IPS-18c (cell line): Measurements from ENCODE around the gene TCERG1L.

Experiments used
- H3K4me3 ChIP-seq: 2 replicates; pipeline ENCODE4 v1.7.0; 2013; ENCODE audit warnings: low read depth, mild to moderate bottlenecking, low read length, moderate library complexity; ENCODE audit not compliant: insufficient read depth
- H3K9me3 ChIP-seq: one replicate; pipeline ENCODE4 v1.6.1; 2013; ENCODE audit warnings: mild to moderate bottlenecking, low read length, moderate library complexity; ENCODE audit not compliant: control insufficient read depth, insufficient read depth

The TCERG1L gene

DNA sequence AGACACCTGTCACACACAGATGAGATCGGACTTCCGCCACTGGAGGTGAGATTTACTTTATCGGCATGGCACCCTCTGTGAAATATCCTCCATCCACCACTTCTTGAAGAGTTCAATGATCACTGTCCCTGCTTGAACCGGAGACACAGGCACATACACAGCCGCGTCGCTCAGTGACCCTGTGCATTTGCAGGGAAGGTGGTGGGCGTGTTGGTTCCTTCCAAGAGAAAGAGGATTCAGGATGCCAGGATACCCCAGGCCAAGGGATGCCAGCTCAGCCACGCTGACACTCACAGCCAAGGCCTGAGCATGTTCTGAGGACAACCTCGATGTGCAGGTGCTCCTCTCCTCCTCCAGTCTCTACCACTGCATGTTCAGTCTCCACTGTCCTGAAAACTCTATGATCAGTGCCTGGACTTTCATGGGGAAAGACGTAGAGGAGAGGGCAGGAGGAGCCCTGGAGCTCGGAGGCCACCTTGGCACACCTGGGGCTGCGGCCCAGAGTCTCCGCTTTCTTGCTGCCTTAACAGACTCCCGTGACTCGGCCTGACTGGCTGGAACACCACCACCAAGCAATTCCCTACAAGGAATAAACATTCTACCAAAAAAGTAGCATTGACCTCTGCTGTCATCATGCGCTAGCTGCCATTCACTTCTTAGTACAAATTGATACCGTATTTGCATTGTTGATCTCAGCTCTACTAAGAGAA lies 115.2 kb downstream of the TCERG1L start:
- Histone ChIP-seq H3K4me3 (no peak overlapping the region), H3K9me3 (peaks cover 7% of the 10 kb centered on the region)

DNA sequence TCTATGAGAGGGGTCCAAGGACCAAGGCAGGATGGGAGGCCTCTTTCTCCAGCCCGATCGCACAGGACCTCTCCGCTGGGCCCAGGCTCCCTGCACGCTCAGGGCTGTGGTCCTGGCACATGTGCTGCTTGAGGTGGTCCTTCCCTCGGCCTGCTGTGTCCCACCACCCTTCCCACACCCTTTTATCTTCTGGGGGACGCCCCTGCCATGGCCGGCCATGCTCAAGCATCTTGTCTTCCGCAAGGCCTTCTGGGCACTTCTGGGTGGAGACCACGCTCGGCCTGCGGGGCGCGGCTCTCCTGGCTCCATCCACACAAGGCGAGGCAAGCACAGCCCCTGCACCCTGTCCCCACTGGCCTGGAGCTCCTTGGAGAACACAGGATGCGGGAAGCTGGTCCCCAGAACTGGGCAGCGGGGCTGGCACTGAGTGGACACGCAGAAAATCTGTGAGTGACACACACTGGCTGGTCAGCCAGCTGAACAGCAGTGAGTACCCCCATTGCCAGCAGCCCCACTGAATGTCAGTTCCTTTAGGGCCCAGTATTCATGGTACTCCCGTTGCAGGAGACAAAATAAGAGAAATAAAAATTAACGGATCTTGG lies 115.9 kb downstream of the TCERG1L start:
- Histone ChIP-seq H3K4me3 (no peak overlapping the region), H3K9me3 (peaks cover 7% of the 10 kb centered on the region)

DNA sequence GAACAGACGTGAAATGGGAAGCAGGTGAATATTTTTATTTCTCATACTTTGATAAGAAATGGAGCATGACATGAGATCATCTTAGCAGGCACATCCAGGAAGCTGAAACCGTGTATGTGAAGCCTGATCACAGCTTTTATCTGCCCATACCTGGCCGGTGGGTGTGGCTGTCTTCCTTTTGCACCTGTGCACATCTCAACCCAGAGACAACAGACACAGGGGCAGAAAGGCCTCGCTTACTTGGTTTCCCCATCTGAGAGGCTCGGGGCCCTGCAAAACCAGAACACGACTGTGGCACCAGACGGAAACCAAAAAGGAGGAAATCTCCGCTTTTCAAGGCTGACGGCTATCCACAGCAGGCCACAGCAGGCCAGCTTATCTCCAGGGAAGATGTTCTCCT lies 116.4 kb downstream of the TCERG1L start:
- H3K4me3 ChIP-seq = no peak overlapping the region

DNA sequence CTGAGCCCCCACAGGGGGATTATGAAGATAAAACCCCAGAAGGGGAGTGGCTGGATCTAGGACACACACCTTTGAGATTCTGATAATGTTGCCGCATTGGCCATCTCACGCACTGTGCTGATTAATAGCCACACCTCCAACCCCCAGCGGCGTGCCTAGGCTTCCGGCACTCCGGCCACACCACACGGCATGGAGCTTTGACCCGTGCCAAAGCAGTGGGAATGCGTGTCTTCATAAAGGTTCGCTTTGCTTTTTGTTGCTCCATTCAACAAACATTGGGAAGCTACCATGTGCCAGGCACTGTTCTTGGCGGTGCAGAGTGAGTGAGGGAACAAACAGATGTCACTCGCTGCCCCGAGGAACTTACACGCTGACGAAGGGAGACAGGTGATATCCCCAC lies 117.6 kb downstream of the TCERG1L start:
- no peak overlapping the region for H3K4me3 ChIP-seq
- H3K9me3 ChIP-seq = peaks cover 4% of the 10 kb centered on the region

More for the DNA sequence above, 116.4 kb downstream of the TCERG1L start:
- peaks cover 7% of the 10 kb centered on the region for H3K9me3 ChIP-seq

DNA sequence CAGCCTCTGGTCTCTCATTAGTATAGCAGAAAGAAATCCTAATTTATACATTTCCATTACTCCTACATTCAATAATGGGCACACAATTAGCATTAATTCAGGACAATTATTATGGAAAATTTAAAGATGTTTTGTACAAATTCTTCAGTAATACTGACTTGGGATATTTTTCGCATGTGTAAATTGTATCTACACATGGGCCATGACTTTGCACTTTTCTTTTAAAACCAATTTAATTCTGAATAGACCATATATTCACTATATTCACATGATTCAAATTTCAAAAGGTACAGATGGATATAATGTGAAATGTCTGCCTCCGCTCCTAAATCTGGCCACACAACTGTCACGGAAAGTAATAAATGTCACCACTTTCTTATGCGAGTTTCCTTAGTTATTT lies 123.0 kb downstream of the TCERG1L start:
- peaks cover 11% of the 10 kb centered on the region for H3K9me3 ChIP-seq
- no peak overlapping the region for H3K4me3 ChIP-seq

- H3K9me3 ChIP-seq = peaks cover 11% of the 10 kb centered on the region
- H3K4me3 ChIP-seq = no peak overlapping the region
Measured at GRCh38 chr10:131187926-131188325, 123.6 kb downstream of the TCERG1L start.

- no peak overlapping the region for H3K4me3 ChIP-seq
- H3K9me3 ChIP-seq = peaks cover 11% of the 10 kb centered on the region
Measured at GRCh38 chr10:131187274-131187673, 124.2 kb downstream of the TCERG1L start.

- Histone ChIP-seq H3K4me3 (no peak overlapping the region), H3K9me3 (peaks cover 11% of the 10 kb centered on the region)
Measured at GRCh38 chr10:131186547-131187253, 124.8 kb downstream of the TCERG1L start.

DNA sequence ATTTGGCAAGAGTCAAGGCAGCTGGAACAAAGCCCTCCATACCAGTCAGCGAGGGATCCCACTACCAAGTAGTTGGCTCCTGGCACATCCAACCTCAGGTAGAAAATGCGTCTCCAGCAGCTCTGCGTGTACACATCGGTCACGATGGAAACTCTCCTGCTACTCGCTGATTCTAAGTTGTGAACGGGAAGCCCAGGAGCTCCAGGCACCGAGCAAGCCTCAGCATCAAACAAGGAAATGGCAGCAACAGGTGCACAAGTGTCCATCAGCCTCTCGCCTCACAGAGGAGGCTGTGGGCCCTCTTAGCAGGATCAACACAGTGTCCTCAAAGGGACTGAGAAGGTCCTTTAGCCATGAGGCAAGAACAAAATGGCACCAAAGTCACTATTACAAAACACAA lies 127.0 kb downstream of the TCERG1L start:
- Histone ChIP-seq H3K9me3 (peaks cover 17% of the 10 kb centered on the region), H3K4me3 (no peak overlapping the region)

- no peak overlapping the region for H3K4me3 ChIP-seq
- peaks cover 21% of the 10 kb centered on the region for H3K9me3 ChIP-seq
Measured at GRCh38 chr10:131183546-131184045, 127.9 kb downstream of the TCERG1L start.

DNA sequence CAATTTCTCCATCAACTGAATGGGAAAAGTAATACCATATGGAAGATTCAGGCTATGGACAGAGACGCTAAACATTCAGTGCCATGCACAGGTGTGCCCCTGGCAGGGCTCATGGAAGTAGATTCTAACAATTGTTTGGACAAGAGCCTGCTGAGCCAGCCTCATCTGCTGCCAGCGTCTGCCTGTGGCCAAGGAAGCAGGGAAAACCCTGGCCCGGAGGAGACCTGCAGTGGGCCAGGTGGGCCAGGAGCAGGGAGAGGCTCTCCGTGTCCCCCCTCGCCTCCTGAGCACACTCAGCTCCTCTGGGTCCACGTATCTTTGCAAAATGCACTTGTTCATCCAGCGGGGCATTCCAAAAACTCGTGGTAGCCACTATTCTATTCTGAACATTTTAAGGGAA lies 130.1 kb downstream of the TCERG1L start:
- no peak overlapping the region for H3K4me3 ChIP-seq
- H3K9me3 ChIP-seq = peaks cover 31% of the 10 kb centered on the region

- Histone ChIP-seq H3K4me3 (no peak overlapping the region), H3K9me3 (peaks cover 30% of the 10 kb centered on the region)
Measured at GRCh38 chr10:131180740-131181415, 130.6 kb downstream of the TCERG1L start.

DNA sequence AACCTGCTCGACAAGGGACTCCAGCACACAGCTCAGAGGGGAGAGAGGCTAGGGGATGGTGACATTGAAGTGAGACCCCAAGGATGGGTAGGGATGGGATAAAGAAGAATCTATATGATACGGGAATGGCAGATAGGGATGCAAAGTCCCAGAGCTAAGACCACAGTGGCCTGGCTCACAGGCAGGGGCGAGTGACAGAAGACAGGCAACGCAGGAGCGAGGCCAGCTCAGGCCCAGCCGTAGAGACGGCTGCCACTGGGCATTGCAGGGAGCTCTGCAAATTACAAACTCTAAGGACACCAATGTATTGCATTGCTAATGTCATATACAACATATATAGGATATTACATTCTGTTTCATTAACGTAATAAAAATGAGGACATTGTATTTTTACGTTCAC lies 131.4 kb downstream of the TCERG1L start:
- H3K4me3 ChIP-seq = no peak overlapping the region
- H3K9me3 ChIP-seq = peaks cover 29% of the 10 kb centered on the region

DNA sequence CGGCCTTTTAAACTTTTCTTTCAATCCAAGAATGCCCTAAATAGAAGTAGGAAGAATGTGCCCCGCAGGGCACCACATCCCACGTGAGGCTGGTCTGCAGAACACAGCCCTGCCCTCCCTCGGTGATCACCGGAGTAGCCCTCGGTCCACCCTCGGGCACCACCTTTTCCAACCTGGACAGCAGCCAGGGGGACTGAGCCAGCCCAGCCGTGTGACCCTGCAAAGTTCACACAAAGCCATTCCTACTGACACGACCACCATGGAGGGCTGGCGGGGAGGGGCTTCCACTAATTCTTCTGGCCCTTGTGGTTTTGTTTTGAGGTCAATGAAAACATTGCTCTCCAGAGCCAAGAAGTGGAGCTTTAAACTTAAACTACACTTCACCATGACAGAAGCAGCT lies 132.2 kb downstream of the TCERG1L start:
- H3K4me3 ChIP-seq = no peak overlapping the region; the same call in 1 of the 2 replicates
- H3K9me3 ChIP-seq = peaks cover 27% of the 10 kb centered on the region

DNA sequence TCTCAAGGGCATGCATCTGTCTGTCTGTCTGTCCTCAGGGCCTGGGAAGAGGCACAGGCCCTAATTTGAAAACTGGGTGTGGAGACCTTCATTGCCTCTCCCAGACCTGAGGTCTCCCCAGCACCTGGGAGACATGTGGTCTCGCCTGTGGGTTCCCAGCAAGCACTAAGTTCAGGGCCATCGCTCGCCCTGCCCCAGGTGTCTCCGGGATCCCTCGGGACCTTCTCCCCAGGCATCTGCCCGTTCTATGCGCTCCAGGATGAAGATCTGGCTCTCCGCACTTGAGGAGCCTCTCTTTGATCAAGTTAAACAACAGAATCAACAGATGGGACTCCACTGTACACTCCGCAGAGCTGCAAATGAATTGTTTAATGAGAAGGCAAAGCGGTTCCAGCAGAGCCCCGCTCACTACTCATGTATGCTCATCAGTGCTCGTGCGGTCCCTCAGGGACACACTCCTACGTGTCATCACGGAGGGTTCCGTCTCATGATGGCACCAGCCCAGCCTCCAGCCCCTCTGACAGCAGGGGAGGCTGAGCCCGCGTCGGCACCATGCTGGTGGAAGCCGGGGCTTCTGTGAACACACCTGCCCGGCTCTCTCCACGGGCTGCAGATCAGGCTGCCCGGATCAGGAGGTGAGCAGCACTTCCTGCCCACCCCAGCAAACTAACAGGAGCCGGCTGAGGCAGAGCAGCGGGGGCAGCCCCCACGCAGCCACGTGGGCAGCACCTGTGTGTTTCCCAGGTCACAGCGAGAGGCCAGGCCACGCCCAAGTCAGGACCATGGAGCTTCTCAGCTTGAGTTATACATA lies 132.8 kb downstream of the TCERG1L start:
- Histone ChIP-seq H3K4me3 (no peak overlapping the region), H3K9me3 (peaks cover 27% of the 10 kb centered on the region)

DNA sequence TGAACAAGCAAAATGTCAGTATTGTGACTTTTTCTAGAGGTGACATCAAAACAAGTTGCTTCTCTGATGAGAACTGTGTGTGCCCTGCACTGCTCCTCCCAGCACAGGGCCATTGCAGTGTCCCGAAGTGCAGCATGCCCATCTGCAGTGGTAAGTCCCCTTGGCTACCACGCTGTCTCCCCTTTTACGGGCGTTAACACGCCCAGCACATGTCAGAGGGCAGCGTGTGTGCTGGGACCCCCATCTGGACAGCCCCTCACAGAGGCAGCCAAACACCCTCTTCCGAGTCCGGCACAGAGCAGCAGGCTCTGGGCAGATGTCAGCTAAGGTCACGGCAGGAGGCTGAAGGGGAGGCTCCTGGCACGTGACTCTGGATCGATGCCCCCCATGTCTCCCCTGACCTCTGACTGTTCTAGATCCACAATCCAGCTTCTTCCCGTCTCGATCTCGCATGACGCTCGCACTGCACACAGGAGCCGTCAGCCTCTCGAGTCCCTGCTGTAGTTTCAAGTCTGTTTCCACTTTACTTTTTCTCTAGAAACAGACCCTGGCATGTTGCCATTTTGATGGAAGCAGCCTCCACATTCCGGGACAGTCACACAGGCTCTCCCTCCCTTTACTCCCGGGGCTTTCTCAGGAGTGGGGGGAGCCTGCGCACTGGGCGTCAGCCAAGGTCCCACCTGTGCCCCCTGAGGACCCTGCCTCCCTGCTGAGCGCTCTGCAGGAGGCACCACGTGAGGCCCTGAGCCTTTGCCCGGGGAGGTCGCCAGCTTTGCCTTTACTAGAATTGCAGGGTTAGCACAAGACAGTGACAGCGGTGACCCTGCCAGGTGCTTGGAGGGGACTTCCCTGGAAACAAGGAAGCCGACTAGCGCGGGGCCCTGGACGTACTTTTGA lies 133.8 kb downstream of the TCERG1L start:
- H3K4me3 ChIP-seq = no peak overlapping the region
- H3K9me3 ChIP-seq = peaks cover 27% of the 10 kb centered on the region
